ENCODE measurements around the gene CDK10.

DNA sequence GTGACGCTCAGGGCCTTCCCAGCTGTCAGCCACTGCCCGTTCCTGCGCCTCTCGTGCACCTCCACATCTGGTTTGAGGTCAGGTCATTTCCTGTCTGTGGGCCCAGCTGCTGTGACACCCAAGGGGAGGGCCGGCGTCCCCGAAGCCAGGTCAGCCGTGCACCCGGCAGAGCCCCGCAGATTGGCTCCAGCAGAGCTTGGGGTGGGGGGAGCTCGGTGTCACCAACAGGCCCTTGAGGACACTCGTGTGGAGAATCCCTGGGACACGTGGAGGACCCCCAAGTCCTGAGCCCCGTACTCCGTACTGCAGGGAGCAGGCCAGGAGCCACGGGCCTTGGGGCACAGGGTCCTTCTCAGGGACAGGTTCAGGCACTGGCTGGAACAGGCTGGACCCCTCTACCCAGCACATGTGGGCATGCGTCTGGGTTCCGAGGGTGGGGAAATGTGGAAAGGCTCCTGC lies 10.2 kb downstream of the CDK10 start:
- no peak for TF ChIP-seq EZH2 (IDR thresholded peaks at IDR 0.05)
- TF ChIP-seq POLR2AphosphoS5 (IDR thresholded peaks at IDR 0.05; ENCODE audit: borderline replicate concordance, low read depth, low read length), result peak; percentile 30; the same call in 1 of the 2 replicates
- TF ChIP-seq FOXP2 (optimal IDR thresholded peaks at IDR 0.05; ENCODE audit: control extremely low read depth, extremely low read length, insufficient read depth), result no peak

Data from SK-N-MC (cell line).